Lower lobe of right lung (tissue), 2 donors: ENCODE measurements around the gene FAIM. TPM values are rescaled to one million over a fixed set of nuclear protein-coding genes. Genes with fewer than 3 reads are reported as not detected.
"Not testable (repeated sequence)": the region's sequence is repeated elsewhere in the genome, so short reads cannot be mapped to it uniquely, and the experiment has no call there.

Experiments
- ATAC-seq, 2 donors: fragments of 200-7000 bp; cut with Tn5 transposase; one replicate each; pipeline ENCODE4 v1.9.1; 2020 to 2022; ENCODE audit warnings: mild to moderate bottlenecking in 2 of 2, moderate library complexity in 2 of 2
- DNase-seq: peaks from one replicate; pipeline ENCODE4 v3.0.0-alpha.2; 2020
- H3K27ac ChIP-seq: fragments of 200-600 bp; one replicate; pipeline ENCODE4 v1.8.0; 2022
- H3K27me3 ChIP-seq: fragments of 200-600 bp; one replicate; pipeline ENCODE4 v1.8.0; 2022; ENCODE audit warnings: low read depth
- H3K36me3 ChIP-seq: fragments of 200-600 bp; one replicate; pipeline ENCODE4 v1.8.0; 2022; ENCODE audit warnings: mild to moderate bottlenecking
- H3K4me1 ChIP-seq: fragments of 200-600 bp; one replicate; pipeline ENCODE4 v1.8.0; 2022
- H3K4me3 ChIP-seq: fragments of 200-600 bp; one replicate; pipeline ENCODE4 v1.8.0; 2022; ENCODE audit warnings: mild to moderate bottlenecking
- H3K9me3 ChIP-seq: fragments of 200-600 bp; one replicate; pipeline ENCODE4 v1.8.0; 2022
- intact Hi-C: fragments of 100-400 bp; cut with DNase I; formaldehyde crosslinking; loops from one replicate; pipeline ENCODE4 v1.11.0; 2022
- total RNA-seq: library from RNA; stranded (reverse); fragmentation: NEBNext Ultra II Directional; extraction: Animal tissue kit (Norgen Biotek cat#: 25700); gene quantifications from one replicate; pipeline ENCODE4 v1.2.1, GENCODE V29; 2021
- TF ChIP-seq, protein P1 (sequence below): fragments of 200-600 bp; IDR thresholded peaks from one replicate; pipeline ENCODE4 v1.8.0; 2022; ENCODE audit warnings: antibody characterized with exemption, mild to moderate bottlenecking
- donor health status: DM: no; HTN: yes; CAD: no; lungs with severe emphysema.

Gene FAIM
- total RNA-seq, 1 donor from 2014 or later = 12.3 TPM

DNA sequence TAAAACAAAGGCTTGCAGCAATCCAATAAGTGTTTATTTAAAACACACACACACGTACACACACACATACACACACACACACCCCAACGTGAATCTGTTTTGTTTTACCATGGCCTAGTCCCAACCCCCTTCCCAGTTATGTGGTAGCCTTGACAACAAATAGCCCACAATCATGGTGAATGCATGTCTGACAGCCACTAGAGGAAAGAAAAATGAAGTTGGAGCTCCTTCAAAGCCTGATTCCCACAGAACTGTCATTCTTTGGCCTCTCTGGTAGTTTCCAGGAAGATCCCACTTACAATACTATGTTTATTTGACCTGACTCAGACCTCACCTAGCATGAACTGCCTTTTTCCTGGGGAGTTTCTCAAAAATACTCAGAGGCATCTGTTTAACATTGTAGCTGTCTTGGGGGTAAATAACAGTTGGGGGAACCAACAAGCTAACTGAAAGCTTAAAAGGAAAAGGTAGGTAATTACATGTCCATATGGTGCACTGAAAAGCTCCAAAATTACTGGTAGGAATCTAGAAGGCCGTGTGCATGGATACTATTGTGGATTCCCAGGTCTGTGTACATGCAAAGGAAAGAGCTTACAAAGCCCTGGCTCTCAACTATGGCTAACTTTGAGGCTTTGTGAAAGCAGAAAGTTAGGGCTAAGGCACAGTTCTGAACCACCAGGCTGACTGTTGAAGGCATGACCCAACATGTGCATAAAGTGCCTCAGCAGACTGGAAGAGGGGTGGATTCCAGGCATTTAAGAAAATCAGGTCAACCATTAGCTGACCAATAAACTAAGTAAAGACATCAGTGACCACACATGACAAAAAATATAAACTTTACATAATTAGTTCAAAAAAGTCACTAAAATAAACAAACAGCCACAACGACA is 65.3 kb downstream of the FAIM start:
- Histone ChIP-seq H3K36me3 (peaks cover 17% of the 10 kb centered on the region), H3K9me3 (peaks cover 11% of the 10 kb centered on the region), H3K27me3 (no peaks in the 10 kb centered on the region), H3K4me1 (no peaks in the 10 kb centered on the region), H3K4me3 (no peak overlapping the region), H3K27ac (no peak overlapping the region)
- ATAC-seq (peak in 1 of 2 donors; percentile 47), DNase-seq (no peak)
- TF ChIP-seq, protein P1, sequence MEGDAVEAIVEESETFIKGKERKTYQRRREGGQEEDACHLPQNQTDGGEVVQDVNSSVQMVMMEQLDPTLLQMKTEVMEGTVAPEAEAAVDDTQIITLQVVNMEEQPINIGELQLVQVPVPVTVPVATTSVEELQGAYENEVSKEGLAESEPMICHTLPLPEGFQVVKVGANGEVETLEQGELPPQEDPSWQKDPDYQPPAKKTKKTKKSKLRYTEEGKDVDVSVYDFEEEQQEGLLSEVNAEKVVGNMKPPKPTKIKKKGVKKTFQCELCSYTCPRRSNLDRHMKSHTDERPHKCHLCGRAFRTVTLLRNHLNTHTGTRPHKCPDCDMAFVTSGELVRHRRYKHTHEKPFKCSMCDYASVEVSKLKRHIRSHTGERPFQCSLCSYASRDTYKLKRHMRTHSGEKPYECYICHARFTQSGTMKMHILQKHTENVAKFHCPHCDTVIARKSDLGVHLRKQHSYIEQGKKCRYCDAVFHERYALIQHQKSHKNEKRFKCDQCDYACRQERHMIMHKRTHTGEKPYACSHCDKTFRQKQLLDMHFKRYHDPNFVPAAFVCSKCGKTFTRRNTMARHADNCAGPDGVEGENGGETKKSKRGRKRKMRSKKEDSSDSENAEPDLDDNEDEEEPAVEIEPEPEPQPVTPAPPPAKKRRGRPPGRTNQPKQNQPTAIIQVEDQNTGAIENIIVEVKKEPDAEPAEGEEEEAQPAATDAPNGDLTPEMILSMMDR = no peak
- intact Hi-C loops = no loop called here

DNA sequence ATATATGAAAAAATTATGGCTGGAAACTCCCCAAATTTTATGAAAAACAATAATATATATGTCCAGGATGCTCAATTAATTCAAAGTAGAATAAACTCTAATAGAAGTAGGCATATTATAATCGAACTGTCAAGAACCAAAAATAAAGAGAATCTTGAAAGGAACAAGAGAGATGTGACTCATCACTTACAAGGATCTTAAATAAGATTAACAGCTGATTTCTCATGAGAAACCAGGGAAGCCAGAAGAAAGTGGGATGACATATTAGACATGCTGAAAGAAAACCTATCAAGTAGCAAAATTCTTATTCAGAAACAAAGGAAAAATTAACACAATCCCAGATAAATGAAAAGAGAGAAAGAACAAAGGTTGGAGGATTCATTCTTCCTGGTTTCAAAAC is 66.8 kb downstream of the FAIM start:
- peaks cover 22% of the 10 kb centered on the region for H3K36me3 ChIP-seq
- TF ChIP-seq, protein P1 = no peak
- DNase-seq (no peak), ATAC-seq (no peak)
- no peak overlapping the region for H3K4me3 ChIP-seq
- H3K9me3 ChIP-seq = peaks cover 11% of the 10 kb centered on the region
- no peak overlapping the region for H3K27ac ChIP-seq
- intact Hi-C loops = no loop called here
- no peaks in the 10 kb centered on the region for H3K27me3 ChIP-seq
- H3K4me1 ChIP-seq = no peaks in the 10 kb centered on the region

DNA sequence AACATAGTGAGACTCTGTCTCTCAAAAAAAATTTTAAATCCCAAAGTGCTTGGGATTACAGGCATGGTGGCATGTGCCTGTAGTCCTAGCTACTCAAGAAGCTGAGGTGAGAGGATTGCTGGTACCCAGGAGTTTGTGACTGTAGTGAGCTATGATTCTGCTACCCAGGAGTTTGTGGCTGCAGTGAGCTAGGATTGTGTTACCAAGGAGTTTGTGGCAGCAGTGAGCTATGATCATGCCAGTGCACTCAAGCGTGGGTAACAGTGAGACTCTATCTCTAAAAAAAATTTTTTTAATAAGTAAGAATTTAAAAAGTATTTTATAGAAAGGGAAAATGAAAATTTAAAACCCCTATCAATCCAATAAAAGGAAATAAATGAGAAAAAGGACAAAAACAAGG is 69.5 kb downstream of the FAIM start:
- no peak for DNase-seq
- Histone ChIP-seq H3K9me3 (peaks cover 11% of the 10 kb centered on the region), H3K27ac (no peak overlapping the region), H3K27me3 (no peaks in the 10 kb centered on the region), H3K4me1 (no peaks in the 10 kb centered on the region), H3K36me3 (peaks cover 41% of the 10 kb centered on the region), H3K4me3 (no peak overlapping the region)
- ATAC-seq = no peak
- TF ChIP-seq, protein P1 = no peak
- intact Hi-C loops = no loop called here

DNA sequence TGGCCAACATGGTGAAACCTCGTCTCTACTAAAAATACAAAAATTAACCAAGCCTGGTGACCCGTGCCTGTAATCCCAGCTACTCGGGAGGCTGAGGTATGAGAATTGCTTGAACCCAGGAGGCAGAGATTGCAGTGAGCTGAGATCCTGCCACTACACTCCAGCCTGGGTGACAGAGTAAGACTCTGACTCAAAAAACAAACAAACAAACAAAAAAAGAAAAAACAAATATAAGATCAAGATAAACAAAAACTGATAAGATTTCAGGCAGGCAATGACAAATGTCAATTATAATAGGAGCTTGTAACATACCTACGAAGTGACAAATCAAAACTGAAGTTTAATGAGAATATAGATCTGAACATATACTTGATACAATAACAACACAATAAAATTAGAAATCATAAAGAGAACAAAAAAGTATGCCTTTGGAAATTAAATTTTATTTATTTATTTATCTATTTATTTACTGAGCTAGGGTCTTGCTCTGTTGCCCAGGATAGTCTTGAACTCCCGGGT is 70.4 kb downstream of the FAIM start:
- ATAC-seq = no peak
- no peak overlapping the region for H3K27ac ChIP-seq
- H3K4me1 ChIP-seq = no peaks in the 10 kb centered on the region
- no peak overlapping the region for H3K4me3 ChIP-seq
- DNase-seq = no peak
- H3K36me3 ChIP-seq = peaks cover 44% of the 10 kb centered on the region
- intact Hi-C loops = no loop called here
- peaks cover 11% of the 10 kb centered on the region for H3K9me3 ChIP-seq
- TF ChIP-seq, protein P1 = no peak
- no peaks in the 10 kb centered on the region for H3K27me3 ChIP-seq

DNA sequence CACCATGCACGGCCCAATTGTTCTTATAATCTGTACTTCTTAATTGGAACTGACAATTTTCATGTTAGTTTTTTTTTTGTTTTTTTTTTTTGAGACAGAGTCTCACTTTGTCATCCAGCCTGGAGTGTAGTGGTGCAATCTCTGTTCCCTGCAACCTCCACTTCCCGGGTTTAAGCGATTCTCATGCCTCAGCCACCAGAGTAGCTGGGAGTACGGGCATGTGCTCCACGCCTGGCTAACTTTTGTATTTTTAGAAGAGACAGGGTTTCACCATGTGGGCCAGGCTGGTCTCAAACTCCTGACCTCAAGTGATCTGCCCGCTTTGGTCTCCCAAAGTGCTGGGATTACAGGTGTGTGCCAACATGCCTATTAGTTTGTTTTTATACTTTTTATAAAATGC is 72.4 kb downstream of the FAIM start:
- H3K4me3 ChIP-seq, H3K4me1 ChIP-seq, H3K27ac ChIP-seq, DNase-seq, intact Hi-C loops, H3K9me3 ChIP-seq, H3K27me3 ChIP-seq, ATAC-seq: not testable (repeated sequence)
- H3K36me3 ChIP-seq = peaks cover 36% of the 10 kb centered on the region
